WTC11 (cell line): Measurements from ENCODE around the gene NPB.

Source experiments
- CREM ChIP-seq: sonication (generic); formaldehyde crosslinking; IDR thresholded peaks from 2 replicates; pipeline ENCODE4 v1.8.1; 2022; ENCODE audit warnings: mild to moderate bottlenecking, missing genetic modification reagents, moderate library complexity
- CTCF ChIP-seq: fragments of 200-600 bp; IDR thresholded peaks from 2 replicates; pipeline ENCODE4 v1.8.0; 2022; ENCODE audit warnings: antibody characterized with exemption
- E2F4 ChIP-seq: sonication (generic); formaldehyde crosslinking; IDR thresholded peaks from 2 replicates; pipeline ENCODE4 v1.8.1; 2022; ENCODE audit warnings: low read depth, mild to moderate bottlenecking, moderate library complexity, missing genetic modification reagents, borderline replicate concordance
- ELF4 ChIP-seq: sonication (generic); formaldehyde crosslinking; IDR thresholded peaks from 2 replicates; pipeline ENCODE4 v1.8.1; 2022; ENCODE audit warnings: low read depth, mild to moderate bottlenecking, moderate library complexity, missing genetic modification reagents
- ESRRA ChIP-seq: sonication (generic); formaldehyde crosslinking; IDR thresholded peaks from 2 replicates; pipeline ENCODE4 v1.8.1; 2022; ENCODE audit warnings: mild to moderate bottlenecking, missing genetic modification reagents, borderline replicate concordance
- FOXJ3 ChIP-seq: sonication (generic); formaldehyde crosslinking; IDR thresholded peaks from 2 replicates; pipeline ENCODE4 v1.9.0; 2021; ENCODE audit warnings: missing genetic modification reagents, mild to moderate bottlenecking, borderline replicate concordance
- FOXK1 ChIP-seq: sonication (generic); formaldehyde crosslinking; IDR thresholded peaks from 2 replicates; pipeline ENCODE4 v1.8.0; 2022; ENCODE audit warnings: mild to moderate bottlenecking, moderate library complexity, missing genetic modification reagents
- JUN ChIP-seq: sonication (generic); formaldehyde crosslinking; IDR thresholded peaks from 2 replicates; pipeline ENCODE4 v1.8.0; 2023; ENCODE audit warnings: mild to moderate bottlenecking, missing genetic modification reagents
- NFYB ChIP-seq: sonication (generic); formaldehyde crosslinking; conservative IDR thresholded peaks from 2 replicates; pipeline ENCODE4 v1.8.0; 2022; ENCODE audit warnings: low read depth, missing genetic modification reagents
- NR3C1 ChIP-seq: sonication (generic); formaldehyde crosslinking; conservative IDR thresholded peaks from 2 replicates; pipeline ENCODE4 v1.8.1; 2023; ENCODE audit warnings: low read depth, mild to moderate bottlenecking, missing genetic modification reagents
- RELA ChIP-seq: sonication (generic); formaldehyde crosslinking; IDR thresholded peaks from 2 replicates; pipeline ENCODE4 v1.8.1; 2022; ENCODE audit warnings: missing genetic modification reagents, mild to moderate bottlenecking, borderline replicate concordance
- TEAD1 ChIP-seq: sonication (generic); formaldehyde crosslinking; IDR thresholded peaks from 2 replicates; pipeline ENCODE4 v1.8.0; 2022; ENCODE audit warnings: mild to moderate bottlenecking, missing genetic modification reagents
- USF2 ChIP-seq: sonication (generic); formaldehyde crosslinking; IDR thresholded peaks from 2 replicates; pipeline ENCODE4 v1.8.1; 2023; ENCODE audit warnings: mild to moderate bottlenecking, missing genetic modification reagents, moderate library complexity

- TF ChIP-seq CTCF: no peak
- no peak for TF ChIP-seq FOXJ3 (CRISPR knock-in tag)
- no peak for TF ChIP-seq FOXK1 (CRISPR knock-in tag)
- no peak for TF ChIP-seq ELF4
- no peak for TF ChIP-seq NR3C1 (CRISPR knock-in tag)
- TF ChIP-seq ESRRA (CRISPR knock-in tag): no peak
- TF ChIP-seq E2F4 (CRISPR knock-in tag): no peak
- no peak for TF ChIP-seq TEAD1 (CRISPR knock-in tag)
- no peak for TF ChIP-seq JUN (CRISPR knock-in tag)
- TF ChIP-seq CREM: no peak
- TF ChIP-seq USF2 (CRISPR knock-in tag): no peak
- TF ChIP-seq RELA: no peak
- no peak for TF ChIP-seq NFYB (CRISPR knock-in tag)
Observed at GRCh38 chr17:81933178-81933699, 31.2 kb downstream of the NPB start.
